Right lobe of liver (tissue), 6 donors: ENCODE measurements around the gene RPL12. TPM values are rescaled to one million over a fixed set of nuclear protein-coding genes. Genes with fewer than 3 reads are reported as not detected.

ENCODE experiments used
- ATAC-seq, 4 donors: fragments of 200-7000 bp; cut with Tn5 transposase; one replicate each; pipeline ENCODE4 v1.9.1; 2020; ENCODE audit warnings: mild to moderate bottlenecking in 4 of 4, moderate library complexity in 4 of 4
- DNase-seq, 3 donors: peaks; one replicate each; pipeline ENCODE4 v3.0.0-alpha.2; 2020
- H3K27ac ChIP-seq, 3 donors: fragments of 200-600 bp; one replicate each; pipeline ENCODE4 v1.8.0; 2022
- H3K27me3 ChIP-seq, 2 donors: fragments of 200-600 bp; one replicate each; pipeline ENCODE4 v1.8.0; 2022
- H3K36me3 ChIP-seq, 4 donors: fragments of 200-600 bp; sonication (generic) in 1 of 4; one replicate each; pipeline versions ENCODE4 v1.5.1 to v1.8.0; 2017 to 2022; ENCODE audit warnings: control low read depth in 1 of 4
- H3K4me1 ChIP-seq, 4 donors: fragments of 200-600 bp; sonication (generic) in 1 of 4; one replicate each; pipeline versions ENCODE4 v1.5.1 to v1.8.0; 2017 to 2022; ENCODE audit warnings: control low read depth in 1 of 4
- H3K4me3 ChIP-seq, 3 donors: fragments of 200-600 bp; one replicate each; pipeline ENCODE4 v1.8.0; 2022
- H3K9me3 ChIP-seq, 4 donors: fragments of 200-600 bp; sonication (generic) in 1 of 4; one replicate each; pipeline versions ENCODE4 v1.5.1 to v1.8.0; 2017 to 2022; ENCODE audit warnings: control low read depth in 1 of 4
- POLR2A ChIP-seq: fragments of 450-650 bp; IDR thresholded peaks from one replicate; pipeline ENCODE4 v1.6.1; 2017; ENCODE audit warnings: antibody characterized with exemption, mild to moderate bottlenecking
- WGBS: methylation state at CpG from one replicate; pipeline ENCODE4 v1.1.6; 2018; ENCODE audit warnings: low coverage, low lambda C conversion rate; ENCODE audit not compliant: insufficient coverage; ENCODE audit errors: missing lambda C conversion rate; 5-methylcytosine and 5-hydroxymethylcytosine counted together
- intact Hi-C, 2 donors: fragments of 100-400 bp; cut with DNase I; formaldehyde crosslinking; loops; one replicate each; pipeline versions ENCODE4 v1.11.2 to v1.14.1; 2022
- total RNA-seq, 6 experiments: library from RNA; depleted of rRNA in 2 of 6; stranded (reverse); fragments of >200 nt in 2 of 6; fragmentation: NEBNext Ultra II Directional in 3 of 6; extraction: Animal tissue kit (Norgen Biotek cat#: 25700) in 3 of 6; gene quantifications; one replicate each; pipeline versions ENCODE4 v1.1.0 to v1.2.4, GENCODE V29; 2016 to 2023
- TF ChIP-seq, protein P1 (sequence below), 4 donors: fragments of 200-600 bp in 3 of 4; fragments of 450-650 bp in 1 of 4; IDR thresholded peaks; one replicate each; pipeline versions ENCODE4 v1.5.1 to v1.8.0; 2016 to 2022; ENCODE audit warnings: antibody characterized with exemption in 4 of 4, mild to moderate bottlenecking in 2 of 4
- donor health status: DM: no; HTN: yes; CAD: no.
- donor health status: DM: no; HTN: no; CAD: no.
- donor health status: DM: no; HTN: no; CAD: no.
- donor health status: DM: no; HTN: yes; CAD: no.
- donor health status: DM: no; HTN: yes; CAD: no.

Gene RPL12
- total RNA-seq, 6 experiments from 2014 or later: 271 to 907 (median 364) TPM

DNA sequence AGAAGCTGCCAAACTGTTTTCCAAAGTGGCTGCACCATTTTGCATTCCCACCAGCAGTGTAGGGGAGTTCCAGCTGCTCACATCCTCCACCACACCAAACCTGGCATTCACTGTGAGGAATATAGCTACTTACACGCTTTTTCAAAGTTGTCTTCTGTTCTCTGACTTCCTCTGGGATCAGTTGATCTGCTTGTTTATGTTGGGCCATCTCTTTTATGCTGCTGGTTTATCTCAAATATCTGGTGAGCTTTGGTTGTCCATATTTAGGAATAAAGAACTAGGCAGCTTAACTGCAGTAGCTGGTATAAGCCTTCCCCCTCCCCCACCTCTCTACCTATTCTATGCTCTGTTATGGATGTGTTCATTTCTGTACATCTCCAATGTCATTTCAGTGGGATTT, 35.5 kb downstream of the RPL12 start:
- H3K4me1 ChIP-seq: no peaks in the 10 kb centered on the region
- TF ChIP-seq POLR2A: no peak
- TF ChIP-seq, protein P1, sequence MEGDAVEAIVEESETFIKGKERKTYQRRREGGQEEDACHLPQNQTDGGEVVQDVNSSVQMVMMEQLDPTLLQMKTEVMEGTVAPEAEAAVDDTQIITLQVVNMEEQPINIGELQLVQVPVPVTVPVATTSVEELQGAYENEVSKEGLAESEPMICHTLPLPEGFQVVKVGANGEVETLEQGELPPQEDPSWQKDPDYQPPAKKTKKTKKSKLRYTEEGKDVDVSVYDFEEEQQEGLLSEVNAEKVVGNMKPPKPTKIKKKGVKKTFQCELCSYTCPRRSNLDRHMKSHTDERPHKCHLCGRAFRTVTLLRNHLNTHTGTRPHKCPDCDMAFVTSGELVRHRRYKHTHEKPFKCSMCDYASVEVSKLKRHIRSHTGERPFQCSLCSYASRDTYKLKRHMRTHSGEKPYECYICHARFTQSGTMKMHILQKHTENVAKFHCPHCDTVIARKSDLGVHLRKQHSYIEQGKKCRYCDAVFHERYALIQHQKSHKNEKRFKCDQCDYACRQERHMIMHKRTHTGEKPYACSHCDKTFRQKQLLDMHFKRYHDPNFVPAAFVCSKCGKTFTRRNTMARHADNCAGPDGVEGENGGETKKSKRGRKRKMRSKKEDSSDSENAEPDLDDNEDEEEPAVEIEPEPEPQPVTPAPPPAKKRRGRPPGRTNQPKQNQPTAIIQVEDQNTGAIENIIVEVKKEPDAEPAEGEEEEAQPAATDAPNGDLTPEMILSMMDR (IDR thresholded peaks at IDR 0.05): no peak
- H3K36me3 ChIP-seq: no peaks in the 10 kb centered on the region
- WGBS: 78% methylated on average over 1 of the region's 1 CpG
- ATAC-seq (no peak), DNase-seq (no peak)
- no peaks in the 10 kb centered on the region for H3K9me3 ChIP-seq
- intact Hi-C loops: no loop called here
- H3K4me3 ChIP-seq: no peak overlapping the region
- no peaks in the 10 kb centered on the region for H3K27me3 ChIP-seq
- no peak overlapping the region for H3K27ac ChIP-seq

DNA sequence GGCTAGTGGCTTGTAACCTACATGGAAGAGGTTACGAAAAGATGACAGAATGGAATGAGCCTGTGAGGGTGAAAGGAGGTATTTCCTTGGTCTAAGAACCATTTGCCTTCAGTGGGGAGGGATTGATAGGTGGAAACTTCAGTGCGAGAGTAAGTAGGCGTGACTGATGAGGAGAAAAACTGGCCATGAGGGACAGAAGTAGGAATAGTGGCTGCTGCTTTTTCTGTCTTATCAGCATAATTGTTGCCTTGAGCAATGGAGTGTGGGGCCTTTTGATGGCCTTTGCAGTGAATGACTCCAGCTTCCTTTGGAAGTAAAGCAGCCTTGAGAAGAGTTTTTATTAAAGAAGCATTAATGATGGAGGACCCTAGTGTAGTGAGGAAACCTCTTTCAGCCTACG, 36.1 kb downstream of the RPL12 start:
- H3K4me3 ChIP-seq: no peak overlapping the region
- no peak overlapping the region for H3K27ac ChIP-seq
- ATAC-seq: no peak
- WGBS: 100% methylated on average over 2 of the region's 4 CpGs
- H3K27me3 ChIP-seq: no peaks in the 10 kb centered on the region
- no peaks in the 10 kb centered on the region for H3K9me3 ChIP-seq
- H3K36me3 ChIP-seq: no peaks in the 10 kb centered on the region
- intact Hi-C loops: no loop called here
- no peak for TF ChIP-seq POLR2A
- TF ChIP-seq, protein P1 (IDR thresholded peaks at IDR 0.05): no peak
- no peak for DNase-seq
- H3K4me1 ChIP-seq: no peaks in the 10 kb centered on the region

DNA sequence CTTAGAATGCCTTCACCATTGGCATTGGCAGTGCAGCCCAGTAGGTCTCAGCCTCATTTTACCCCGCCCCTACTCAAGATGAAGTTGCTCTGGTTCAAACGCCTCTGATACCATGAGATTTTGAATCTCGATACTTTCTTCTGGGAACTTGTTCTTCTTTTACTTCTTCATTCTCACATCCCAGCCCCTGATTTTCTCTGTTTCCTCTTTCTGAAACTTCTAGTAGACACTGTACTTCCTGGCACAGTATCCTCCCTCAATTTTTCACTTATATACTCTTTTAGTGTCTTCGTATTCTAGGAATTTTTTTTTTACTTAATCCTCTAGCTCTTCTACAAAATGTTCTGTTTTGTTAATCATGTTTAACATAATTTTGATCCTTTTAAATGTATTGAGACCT, 40.1 kb downstream of the RPL12 start:
- intact Hi-C loops: no loop called here

GRCh38 chr9:127407492-127407843, 43.7 kb downstream of the RPL12 start:
- no CpG with 5 or more reads among the region's 6 CpGs for WGBS
- H3K36me3 ChIP-seq: peaks cover 0 to 23% (median 2%) of the 10 kb centered on the region in 4 donors

More for the DNA sequence above, 40.1 kb downstream of the RPL12 start:
- WGBS: 82% methylated on average over 4 of the region's 4 CpGs
- no peaks in the 10 kb centered on the region for H3K36me3 ChIP-seq
- H3K9me3 ChIP-seq: no peaks in the 10 kb centered on the region
- DNase-seq (no peak), ATAC-seq (peak in 1 of 4 donors; percentile 21)
- no peaks in the 10 kb centered on the region for H3K27me3 ChIP-seq
- TF ChIP-seq POLR2A: no peak
- TF ChIP-seq, protein P1 (IDR thresholded peaks at IDR 0.05): no peak
- no peak overlapping the region for H3K27ac ChIP-seq
- H3K4me3 ChIP-seq: no peak overlapping the region
- H3K4me1 ChIP-seq: peaks cover 0 to 17% (median 6%) of the 10 kb centered on the region in 4 donors

More at GRCh38 chr9:127407492-127407843, 43.7 kb downstream of the RPL12 start:
- H3K4me1 ChIP-seq: peaks cover 0 to 17% (median 6%) of the 10 kb centered on the region in 4 donors
- H3K27ac ChIP-seq: no peak overlapping the region
- no peak overlapping the region for H3K4me3 ChIP-seq
- no peaks in the 10 kb centered on the region for H3K9me3 ChIP-seq
- intact Hi-C loops: no loop called here
- ATAC-seq: peak; percentile 45 to 77 (median 70)
- no peak for DNase-seq
- H3K27me3 ChIP-seq: no peaks in the 10 kb centered on the region
- TF ChIP-seq, protein P1 (IDR thresholded peaks at IDR 0.05): no peak
- TF ChIP-seq POLR2A: no peak
